Keratinocyte (primary cell): ENCODE results near the gene SYT2. TPM values are rescaled to one million over a fixed set of nuclear protein-coding genes. Genes with fewer than 3 reads are reported as not detected.
A peak's percentile ranks its signal among the peaks of the same experiment; 100 is the strongest.
"Not testable (repeated sequence)": the region's sequence is repeated elsewhere in the genome, so short reads cannot be mapped to it uniquely, and the experiment has no call there.

ENCODE experiments used
- DNase-seq: peaks from one replicate; pipeline ENCODE4 v3.0.0-alpha.2; 2011; ENCODE audit warnings: low read depth, missing footprints, low spot score
- FAIRE-seq: peaks from 2 replicates; lab custom pipeline; 2011; peaks lifted over from hg19 to GRCh38; lab: Jason Lieb, UNC
- H2AFZ ChIP-seq: 2 replicates; pipeline ENCODE4 v1.6.0; 2012; ENCODE audit warnings: low read length, control low read depth, inconsistent platforms; ENCODE audit not compliant: control insufficient read depth
- H3K27ac ChIP-seq: 2 replicates; pipeline ENCODE4 v1.5.1; 2011; ENCODE audit warnings: low read length; ENCODE audit not compliant: control insufficient read depth, insufficient read depth
- H3K27me3 ChIP-seq: 3 replicates; pipeline ENCODE4 v1.6.0; 2011; ENCODE audit warnings: low read length; ENCODE audit not compliant: control insufficient read depth, insufficient read depth; ENCODE audit errors: extremely low read depth
- H3K36me3 ChIP-seq, 2 experiments: 2 replicates in 1 of 2; 3 replicates in 1 of 2; pipeline ENCODE4 v1.5.1; 2011; ENCODE audit warnings: low read length in 2 of 2, mild to moderate bottlenecking in 1 of 2; ENCODE audit not compliant: control insufficient read depth in 2 of 2, insufficient read depth in 2 of 2; ENCODE audit errors: extremely low read depth in 1 of 2
- H3K4me1 ChIP-seq: 3 replicates; pipeline ENCODE4 v1.5.1; 2011; ENCODE audit warnings: low read length; ENCODE audit not compliant: control insufficient read depth, insufficient read depth; ENCODE audit errors: extremely low read depth
- H3K4me2 ChIP-seq: 3 replicates; pipeline ENCODE4 v1.6.0; 2011; ENCODE audit warnings: low read depth, low read length; ENCODE audit not compliant: control insufficient read depth, insufficient read depth; ENCODE audit errors: extremely low read depth
- H3K4me3 ChIP-seq, 3 experiments: fragments of 200-600 bp in 1 of 3; sonication (generic) in 1 of 3; 2 replicates in 2 of 3; 3 replicates in 1 of 3; pipeline ENCODE4 v1.5.1; 2011 to 2016; ENCODE audit warnings: low read length in 3 of 3, mild to moderate bottlenecking in 3 of 3, control low read depth in 2 of 3, inconsistent platforms in 1 of 3, low read depth in 1 of 3, mixed read lengths in 1 of 3, mixed run types in 1 of 3, moderate library complexity in 1 of 3; ENCODE audit not compliant: control insufficient read depth in 2 of 3, insufficient read depth in 2 of 3; ENCODE audit errors: extremely low read depth in 1 of 3
- H3K79me2 ChIP-seq: 2 replicates; pipeline ENCODE4 v1.6.0; 2012; ENCODE audit warnings: low read length; ENCODE audit not compliant: control insufficient read depth, insufficient read depth
- H3K9ac ChIP-seq: 3 replicates; pipeline ENCODE4 v1.6.0; 2011; ENCODE audit warnings: low read length; ENCODE audit not compliant: control insufficient read depth, insufficient read depth; ENCODE audit errors: extremely low read depth
- H3K9me1 ChIP-seq: 3 replicates; pipeline ENCODE4 v1.6.0; 2011; ENCODE audit warnings: low read length; ENCODE audit not compliant: control insufficient read depth, insufficient read depth; ENCODE audit errors: extremely low read depth
- H3K9me3 ChIP-seq: 2 replicates; pipeline ENCODE4 v1.5.1; 2012; ENCODE audit warnings: low read depth, low read length; ENCODE audit not compliant: control insufficient read depth
- H4K20me1 ChIP-seq: 3 replicates; pipeline ENCODE4 v1.6.0; 2011; ENCODE audit warnings: low read length; ENCODE audit not compliant: control insufficient read depth, insufficient read depth; ENCODE audit errors: extremely low read depth
- CTCF ChIP-seq, 3 experiments: IDR thresholded peaks in 1 of 3; conservative IDR thresholded peaks in 1 of 3; optimal IDR thresholded peaks in 1 of 3; 2 replicates in 2 of 3; 3 replicates in 1 of 3; pipeline versions ENCODE3 to v1.5.1; 2011; ENCODE audit warnings: low read length in 3 of 3, mild to moderate bottlenecking in 3 of 3, moderate library complexity in 2 of 3, control low read depth in 1 of 3, inconsistent platforms in 1 of 3; ENCODE audit not compliant: insufficient read depth in 2 of 3; ENCODE audit errors: extremely low read depth in 1 of 3
- EZH2 ChIP-seq: IDR thresholded peaks from one replicate; pipeline ENCODE4 v1.6.1; 2012; ENCODE audit warnings: inconsistent platforms, mild to moderate bottlenecking, low read length, moderate library complexity
- dilution Hi-C: fragments of 300-500 bp; cut with MboI; formaldehyde crosslinking; loops from one replicate; pipeline ENCODE4 v1.7.0; 2020; ENCODE audit warnings: low sequenced_read_pairs; ENCODE audit not compliant: extremely low pct_ligation_motif_present
- polyA plus RNA-seq, 5 experiments: library from polyadenylated mRNA; depleted of rRNA in 3 of 5; stranded (reverse) in 3 of 5; stranded (forward) in 1 of 5; unstranded in 1 of 5; fragments of >200 nt; gene quantifications; 1 replicate in 1 of 5; 2 replicates in 3 of 5; 3 replicates in 1 of 5; pipeline versions ENCODE4 v1.2.1 to v1.2.3, GENCODE V29; 2011 to 2012; ENCODE audit warnings: missing spikeins in 2 of 5, low read depth in 1 of 5, low replicate concordance in 1 of 5

SYT2 gene
- polyA plus RNA-seq, 1 donor (not counting 4 experiments of a cell fraction or from before 2014, with no cell fraction given): not detected

GRCh38 chr1:202551683-202552082 is 158.6 kb downstream of the SYT2 start:
- H3K27me3 ChIP-seq: no peaks in the 10 kb centered on the region
- H4K20me1 ChIP-seq: no peaks in the 10 kb centered on the region
- no peaks in the 10 kb centered on the region for H3K4me1 ChIP-seq
- H3K36me3 ChIP-seq: no peaks in the 10 kb centered on the region
- no peak overlapping the region for H3K9ac ChIP-seq
- H3K9me3 ChIP-seq: no peaks in the 10 kb centered on the region
- no peaks in the 10 kb centered on the region for H3K79me2 ChIP-seq
- no peak overlapping the region for H3K4me2 ChIP-seq
- peak; percentile 36 for FAIRE-seq
- no peaks in the 10 kb centered on the region for H3K9me1 ChIP-seq
- no peak overlapping the region for H3K27ac ChIP-seq
- no peak for DNase-seq
- TF ChIP-seq EZH2 (no peak), CTCF (optimal IDR thresholded peaks at IDR 0.05 in 1 of 3, IDR thresholded peaks at IDR 0.05 in 1 of 3, conservative IDR thresholded peaks at IDR 0.05 in 1 of 3; ENCODE audit: extremely low read depth in 1 of 3, insufficient read depth in 2 of 3, low read length in 3 of 3) (no peak)
- no peak overlapping the region for H3K4me3 ChIP-seq
- dilution Hi-C loops: no loop called here
- H2AFZ ChIP-seq: no peak overlapping the region

- H3K9me3 ChIP-seq, H3K27me3 ChIP-seq, dilution Hi-C loops, H3K9me1 ChIP-seq, H3K4me3 ChIP-seq, FAIRE-seq, H3K9ac ChIP-seq, DNase-seq, H2AFZ ChIP-seq, H4K20me1 ChIP-seq, H3K4me2 ChIP-seq, H3K79me2 ChIP-seq, H3K27ac ChIP-seq, H3K4me1 ChIP-seq, H3K36me3 ChIP-seq: not testable (repeated sequence)
Observed at GRCh38 chr1:202550088-202550487, 160.2 kb downstream of the SYT2 start.

GRCh38 chr1:202547215-202547614 is 163.0 kb downstream of the SYT2 start:
- no peaks in the 10 kb centered on the region for H3K79me2 ChIP-seq
- H3K9me1 ChIP-seq: no peaks in the 10 kb centered on the region
- no peak for DNase-seq
- H3K4me2 ChIP-seq: no peak overlapping the region
- dilution Hi-C loops: no loop called here
- no peak overlapping the region for H3K4me3 ChIP-seq
- no peaks in the 10 kb centered on the region for H3K36me3 ChIP-seq
- no peaks in the 10 kb centered on the region for H3K27me3 ChIP-seq
- no peaks in the 10 kb centered on the region for H4K20me1 ChIP-seq
- no peak for TF ChIP-seq EZH2
- no peak for FAIRE-seq
- H3K4me1 ChIP-seq: peaks cover 6% of the 10 kb centered on the region
- H3K9me3 ChIP-seq: no peaks in the 10 kb centered on the region
- no peak overlapping the region for H2AFZ ChIP-seq
- H3K9ac ChIP-seq: no peak overlapping the region
- no peak overlapping the region for H3K27ac ChIP-seq

- FAIRE-seq, H3K9me1 ChIP-seq, H3K9ac ChIP-seq, H3K27ac ChIP-seq, H3K9me3 ChIP-seq, H3K79me2 ChIP-seq, H3K4me1 ChIP-seq, H3K36me3 ChIP-seq, DNase-seq, H3K4me2 ChIP-seq, H3K27me3 ChIP-seq, H4K20me1 ChIP-seq, dilution Hi-C loops, H2AFZ ChIP-seq, H3K4me3 ChIP-seq: not testable (repeated sequence)
Observed at GRCh38 chr1:202546796-202547195, 163.5 kb downstream of the SYT2 start.
